ENCODE measurements around the gene ITGB6.
A peak's percentile ranks its signal among the peaks of the same experiment; 100 is the strongest.

DNA sequence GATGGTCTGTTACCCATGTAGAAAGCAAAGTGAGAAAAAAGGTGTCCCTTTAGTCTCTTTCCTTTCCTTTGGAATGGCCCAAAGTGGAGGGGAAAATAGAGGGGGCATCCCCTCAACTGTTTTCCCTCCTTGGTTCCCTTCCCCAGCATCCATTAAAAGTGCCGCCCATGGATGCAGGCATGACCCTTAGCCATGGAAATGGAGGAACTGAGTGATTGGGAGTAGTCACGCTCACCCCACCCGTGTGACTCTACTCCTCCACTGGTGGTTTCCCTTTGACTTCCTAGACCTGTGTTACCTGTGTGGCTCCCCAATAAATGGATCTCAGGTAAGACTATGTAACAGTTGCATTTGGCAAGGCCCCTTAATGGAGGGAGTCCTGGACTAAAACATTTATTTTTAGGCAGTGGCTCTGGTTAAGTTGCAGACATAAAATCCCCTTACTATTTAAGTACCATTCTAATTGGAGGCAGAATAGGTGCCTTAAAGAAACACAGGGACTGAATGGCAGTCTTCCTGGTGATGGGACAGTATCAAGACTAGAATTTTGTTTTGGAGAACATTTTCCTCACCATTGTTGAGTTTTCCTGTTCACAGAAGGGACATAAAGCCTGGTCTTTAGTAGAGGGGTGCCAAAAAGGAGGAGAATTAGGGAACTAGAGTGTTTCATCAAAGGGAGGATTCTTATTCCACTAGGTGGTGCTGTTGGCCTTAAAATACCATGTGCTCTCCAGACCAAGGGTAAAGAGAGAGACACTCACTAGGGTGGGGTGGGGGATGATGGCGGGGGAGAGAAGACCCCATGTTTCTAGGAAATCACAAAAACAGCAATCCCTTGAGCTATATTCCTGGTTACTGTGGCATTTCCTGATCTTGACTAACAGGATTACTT is 112.0 kb downstream of the ITGB6 start:
- no peak for TF ChIP-seq EGR1 (IDR thresholded peaks at IDR 0.05)
- 0 out of 2 replicates have a peak, but pooled peaks have one; percentile 17 for TF ChIP-seq YY1 (IDR thresholded peaks at IDR 0.05; ENCODE audit: low read depth)
- TF ChIP-seq TEAD4 (IDR thresholded peaks at IDR 0.05), result no peak
- TF ChIP-seq, protein P1, sequence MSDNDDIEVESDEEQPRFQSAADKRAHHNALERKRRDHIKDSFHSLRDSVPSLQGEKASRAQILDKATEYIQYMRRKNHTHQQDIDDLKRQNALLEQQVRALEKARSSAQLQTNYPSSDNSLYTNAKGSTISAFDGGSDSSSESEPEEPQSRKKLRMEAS (IDR thresholded peaks at IDR 0.05), result no peak
- no peak for TF ChIP-seq CREB1 (IDR thresholded peaks at IDR 0.05; ENCODE audit: low read depth)
- TF ChIP-seq NFIC (IDR thresholded peaks at IDR 0.05), result no peak
